Dermis blood vessel endothelial cell (primary cell): ENCODE measurements around the gene TLR2. TPM values are rescaled to one million over a fixed set of nuclear protein-coding genes. Genes with fewer than 3 reads are reported as not detected.

Source experiments
- DNase-seq: peaks from one replicate; pipeline ENCODE4 v3.0.0; 2010
- total RNA-seq: library from RNA; depleted of rRNA; stranded (reverse); fragments of >200 nt; gene quantifications from 2 replicates; pipeline ENCODE4 v1.2.3, GENCODE V29; 2014

The TLR2 gene
- total RNA-seq: 0.51 and 1.9 TPM in 2 replicates

- peak; percentile 41 for DNase-seq
Measured at GRCh38 chr4:153684182-153684970, at the start of gene TLR2. Gene TLR2, plus strand, starts transcription at chr4:153684280. Its CDS starts 18,628 bp downstream, at chr4:153702908.

GRCh38 chr4:153634738-153635353 is 49.2 kb upstream of the TLR2 start:
- peak; percentile 55 for DNase-seq

- DNase-seq: no peak
Measured at GRCh38 chr4:153635846-153636245, 48.2 kb upstream of the TLR2 start.

GRCh38 chr4:153637201-153637600 is 46.9 kb upstream of the TLR2 start:
- DNase-seq: no peak

GRCh38 chr4:153638011-153638410 is 46.1 kb upstream of the TLR2 start:
- DNase-seq: no peak

- no peak for DNase-seq
Measured at GRCh38 chr4:153638999-153639398, 45.1 kb upstream of the TLR2 start.

- no peak for DNase-seq
Measured at GRCh38 chr4:153639833-153640802, 44.0 kb upstream of the TLR2 start.

GRCh38 chr4:153641532-153641931 is 42.5 kb upstream of the TLR2 start:
- DNase-seq: no peak

- peak; percentile 70 for DNase-seq
Measured at GRCh38 chr4:153643406-153644383, 40.4 kb upstream of the TLR2 start.

GRCh38 chr4:153645183-153645582 is 38.9 kb upstream of the TLR2 start:
- DNase-seq: no peak

- DNase-seq: no peak
Measured at GRCh38 chr4:153646261-153646660, 37.8 kb upstream of the TLR2 start.

- no peak for DNase-seq
Measured at GRCh38 chr4:153646978-153647377, 37.1 kb upstream of the TLR2 start.

GRCh38 chr4:153647975-153648374 is 36.1 kb upstream of the TLR2 start:
- DNase-seq: no peak

- peak; percentile 43 for DNase-seq
Measured at GRCh38 chr4:153649572-153649991, 34.5 kb upstream of the TLR2 start.

GRCh38 chr4:153651116-153651515 is 33.0 kb upstream of the TLR2 start:
- DNase-seq: peak; percentile 20

- no peak for DNase-seq
Measured at GRCh38 chr4:153651587-153651986, 32.5 kb upstream of the TLR2 start.

GRCh38 chr4:153652051-153652784 is 31.9 kb upstream of the TLR2 start:
- peak; percentile 27 for DNase-seq

GRCh38 chr4:153655002-153655541 is 29.0 kb upstream of the TLR2 start:
- DNase-seq: no peak

GRCh38 chr4:153655928-153656327 is 28.2 kb upstream of the TLR2 start:
- no peak for DNase-seq

- DNase-seq: peak; percentile 80
Measured at GRCh38 chr4:153661215-153661822, 22.8 kb upstream of the TLR2 start.
